NOMO-1 (cell line): ENCODE measurements around the gene MBD6.
"Not testable (repeated sequence)": the region's sequence is repeated elsewhere in the genome, so short reads cannot be mapped to it uniquely, and the experiment has no call there.

Source experiments
- DNase-seq, 2 experiments: peaks; one replicate each; lab custom pipeline; 2025; ENCODE audit not compliant: unreplicated experiment in 2 of 2; lab: John Stamatoyannopoulos, UW

The MBD6 gene

GRCh38 chr12:57513677-57514076, 8.9 kb upstream of the MBD6 start:
- DNase-seq: not testable (repeated sequence)

- not testable (repeated sequence) for DNase-seq
These were observed 8.4 kb upstream of the MBD6 start for GRCh38 chr12:57514246-57514645.

- no peak for DNase-seq
These were observed 7.8 kb upstream of the MBD6 start for GRCh38 chr12:57514720-57515407.

DNA sequence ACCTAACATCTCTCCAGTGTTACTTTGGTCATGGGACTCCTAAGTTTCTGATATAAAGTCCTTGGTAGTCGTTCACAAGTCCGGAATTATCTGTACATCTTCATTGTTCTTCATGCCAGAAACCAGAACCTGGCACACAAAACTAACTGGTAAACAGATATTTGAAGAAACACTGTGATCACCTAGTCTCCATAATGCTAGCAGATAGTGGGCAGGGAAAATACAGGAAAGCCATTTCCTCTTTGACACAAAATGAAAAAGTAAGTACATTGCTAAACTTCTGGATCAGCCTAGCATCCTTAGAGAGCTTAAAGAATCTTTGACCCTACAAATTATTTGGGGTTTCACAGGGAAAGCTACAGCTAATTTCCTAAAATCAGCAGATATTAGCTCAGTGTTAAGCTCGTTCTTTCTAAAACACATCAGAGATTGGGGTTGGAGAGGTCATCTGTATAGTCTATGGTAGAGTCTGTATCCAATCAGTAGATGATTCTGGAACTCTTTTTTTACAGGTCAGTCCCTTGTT, 7.2 kb upstream of the MBD6 start:
- no peak for DNase-seq

- no peak for DNase-seq
These were observed 6.6 kb upstream of the MBD6 start for GRCh38 chr12:57515934-57516541.

- no peak for DNase-seq
These were observed 5.9 kb upstream of the MBD6 start for GRCh38 chr12:57516617-57517153.

- DNase-seq: no peak
These were observed 5.4 kb upstream of the MBD6 start for GRCh38 chr12:57517187-57517586.

GRCh38 chr12:57517718-57518117, 4.9 kb upstream of the MBD6 start:
- DNase-seq: not testable (repeated sequence)

DNA sequence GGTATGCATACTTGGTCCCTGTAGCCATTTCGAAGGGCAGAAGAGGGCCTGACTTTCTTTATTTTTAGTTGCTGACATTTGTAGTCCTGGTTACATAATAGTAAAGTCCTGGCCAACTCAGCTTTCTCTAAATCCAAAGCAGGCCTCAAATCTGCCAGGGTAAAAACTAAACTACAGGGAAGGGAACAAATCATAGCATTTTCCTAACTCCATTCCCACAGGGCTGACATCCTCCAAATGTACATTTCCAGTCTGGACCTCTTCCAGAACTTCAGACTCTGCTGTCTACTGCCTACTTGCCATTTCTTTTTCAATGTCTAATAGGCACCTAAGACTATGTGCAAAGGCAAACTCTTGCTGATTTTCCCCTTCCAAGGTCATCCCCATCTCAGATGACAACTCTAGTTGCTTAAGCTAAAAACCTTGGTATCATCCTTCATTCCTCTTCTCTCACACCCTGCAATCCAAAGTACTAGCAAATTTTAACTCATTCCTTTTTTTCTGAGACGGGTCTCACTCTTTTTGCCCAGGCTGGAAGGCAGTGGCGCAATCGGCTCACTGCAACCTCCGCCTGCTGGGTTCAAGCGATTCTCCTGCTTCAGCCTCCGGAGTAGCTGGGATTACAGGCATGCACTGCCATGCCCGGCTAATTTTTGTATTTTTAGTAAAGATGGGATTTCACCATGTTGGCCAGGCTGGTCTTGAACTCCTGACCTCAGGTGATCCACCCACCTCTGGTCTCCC, 4.3 kb upstream of the MBD6 start:
- DNase-seq: no peak

GRCh38 chr12:57518920-57519795, 3.5 kb upstream of the MBD6 start:
- peak in 1 of 2 experiments; percentile 37 for DNase-seq

- DNase-seq: peak; percentile 39 to 52
These were observed 2.9 kb upstream of the MBD6 start for GRCh38 chr12:57519796-57520052.

DNA sequence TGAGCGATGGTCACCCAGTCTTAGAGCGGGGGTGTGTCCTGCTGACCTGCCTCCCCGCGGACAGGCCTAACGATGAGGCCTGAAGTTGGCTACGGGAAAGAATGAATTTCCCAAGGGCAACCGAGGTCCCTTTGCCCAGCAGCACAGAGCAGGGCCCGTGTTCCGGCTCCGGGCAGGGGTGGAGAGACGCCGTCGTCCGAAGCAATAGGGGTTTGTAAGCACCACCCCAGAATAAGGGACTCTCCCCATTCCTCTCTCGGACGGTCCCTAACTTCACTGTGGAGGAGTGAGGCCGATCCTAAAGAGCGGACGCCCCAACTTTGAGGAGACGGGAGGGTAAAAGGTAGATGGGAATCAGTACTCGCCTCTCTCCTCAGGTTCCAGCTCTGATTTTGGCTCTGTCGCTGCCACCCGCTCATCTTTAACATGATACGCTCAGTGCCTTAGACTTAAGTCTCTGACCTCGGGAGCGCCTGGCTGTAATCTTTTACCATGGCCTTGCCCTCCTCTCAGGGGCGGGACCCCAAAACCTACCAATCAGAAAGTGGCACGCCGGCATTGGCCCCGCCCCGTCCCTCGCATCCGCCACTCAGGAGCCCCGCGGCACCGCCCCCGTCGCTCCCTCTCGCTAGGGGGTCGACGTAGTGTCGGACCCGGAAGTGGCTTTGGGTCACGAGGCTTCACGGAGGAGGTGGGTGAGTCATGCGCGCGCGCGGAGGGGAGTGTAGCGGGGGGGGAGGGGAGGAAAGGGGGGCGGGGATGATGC, 2.4 kb upstream of the MBD6 start, which contains the start of gene DDIT3:
TSS of gene DDIT3 (minus strand) at position 462 of the 766 bp plus-strand sequence. CDS start 3,108 bp downstream, outside the sequence.
- DNase-seq: peak; percentile 97

GRCh38 chr12:57521525-57522010, 1.1 kb upstream of the MBD6 start:
- DNase-seq: no peak

- peak; percentile 65 to 82 for DNase-seq
These were observed 472 bp downstream of the MBD6 start for GRCh38 chr12:57522887-57523705.

- no peak for DNase-seq
These were observed 1.3 kb downstream of the MBD6 start for GRCh38 chr12:57523706-57524614.

DNA sequence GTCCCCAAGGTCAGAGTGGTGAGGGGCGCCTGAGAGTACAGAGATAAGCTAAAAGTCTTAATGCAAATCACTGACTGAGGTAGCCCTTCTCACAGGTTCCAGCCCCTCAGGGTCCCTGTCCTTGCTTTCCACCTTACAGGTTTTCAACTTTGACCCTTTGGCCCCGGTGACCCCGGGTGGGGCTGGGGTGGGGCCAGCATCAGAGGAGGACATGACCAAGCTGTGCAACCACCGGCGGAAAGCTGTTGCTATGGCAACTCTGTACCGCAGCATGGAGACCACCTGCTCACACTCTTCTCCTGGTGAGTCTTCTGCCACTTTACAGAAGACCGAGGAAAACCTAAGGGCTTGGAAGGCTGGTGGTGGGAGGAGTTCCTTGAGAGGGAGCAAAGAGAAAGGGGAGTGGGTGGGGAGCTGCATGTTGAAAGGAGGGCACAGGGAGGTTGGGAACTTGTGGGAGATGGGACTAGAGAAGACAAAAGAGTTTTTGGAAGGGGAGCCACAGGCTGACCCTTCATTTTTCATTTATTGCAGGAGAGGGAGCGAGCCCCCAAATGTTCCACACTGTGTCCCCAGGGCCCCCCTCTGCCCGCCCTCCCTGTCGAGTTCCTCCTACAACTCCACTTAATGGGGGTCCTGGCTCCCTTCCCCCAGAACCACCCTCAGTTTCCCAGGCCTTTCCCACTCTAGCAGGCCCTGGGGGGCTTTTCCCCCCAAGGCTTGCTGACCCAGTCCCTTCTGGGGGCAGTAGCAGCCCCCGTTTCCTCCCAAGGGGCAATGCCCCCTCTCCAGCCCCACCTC, 2.4 kb downstream of the MBD6 start:
- no peak for DNase-seq
